Iris pigment epithelial cell (primary cell): ENCODE data around the gene GEMIN2.
A peak's percentile ranks its signal among the peaks of the same experiment; 100 is the strongest.
"Not testable (repeated sequence)": the region's sequence is repeated elsewhere in the genome, so short reads cannot be mapped to it uniquely, and the experiment has no call there.

Source experiments
- DNase-seq: peaks from one replicate; pipeline ENCODE4 v3.0.0-alpha.2; 2011; ENCODE audit warnings: low read depth

GEMIN2 gene

GRCh38 chr14:39109893-39110715, 4.0 kb upstream of the GEMIN2 start:
- peak; percentile 22 for DNase-seq

DNA sequence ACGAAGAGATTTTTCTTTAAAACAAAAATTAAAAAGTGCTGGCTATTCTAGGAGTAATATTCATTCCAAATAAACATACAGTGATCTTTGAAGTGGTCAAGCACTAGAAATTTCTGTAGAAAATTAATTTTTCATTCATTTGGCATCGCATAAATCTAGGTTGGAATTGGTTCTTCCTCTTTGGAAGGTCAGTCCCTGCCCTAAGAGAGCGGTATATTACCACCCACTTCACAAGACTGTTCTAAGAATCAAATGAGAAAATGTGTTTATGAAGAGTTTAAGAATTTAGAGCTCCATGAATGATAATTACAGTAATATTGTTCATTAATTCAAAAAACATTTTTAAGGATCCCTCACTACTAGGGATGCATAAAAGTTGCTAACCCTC, 444 bp upstream of the GEMIN2 start:
- no peak for DNase-seq

GRCh38 chr14:39122330-39123138, 8.4 kb downstream of the GEMIN2 start:
- no peak for DNase-seq

DNA sequence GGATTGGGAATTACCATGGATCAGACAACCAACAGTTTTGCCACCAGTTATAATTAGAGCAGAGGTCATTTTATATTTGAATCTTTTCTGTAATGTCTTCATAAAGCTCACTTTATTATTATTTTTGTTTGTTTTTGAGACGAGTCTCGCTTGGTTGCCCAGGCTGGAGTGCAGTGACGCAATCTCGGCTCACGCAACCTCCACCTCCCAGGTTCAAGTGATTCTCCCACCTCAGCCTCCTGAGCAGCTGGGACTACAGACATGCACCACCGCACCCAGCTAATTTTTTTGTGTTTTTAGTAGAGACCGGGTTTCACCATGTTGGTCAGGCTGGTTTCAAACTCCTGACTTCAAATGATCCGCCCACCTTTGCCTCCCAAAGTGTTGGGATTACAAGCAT, 23.7 kb downstream of the GEMIN2 start:
- DNase-seq: not testable (repeated sequence)

GRCh38 chr14:39138440-39138839, 24.3 kb downstream of the GEMIN2 start:
- DNase-seq: peak; percentile 76

DNA sequence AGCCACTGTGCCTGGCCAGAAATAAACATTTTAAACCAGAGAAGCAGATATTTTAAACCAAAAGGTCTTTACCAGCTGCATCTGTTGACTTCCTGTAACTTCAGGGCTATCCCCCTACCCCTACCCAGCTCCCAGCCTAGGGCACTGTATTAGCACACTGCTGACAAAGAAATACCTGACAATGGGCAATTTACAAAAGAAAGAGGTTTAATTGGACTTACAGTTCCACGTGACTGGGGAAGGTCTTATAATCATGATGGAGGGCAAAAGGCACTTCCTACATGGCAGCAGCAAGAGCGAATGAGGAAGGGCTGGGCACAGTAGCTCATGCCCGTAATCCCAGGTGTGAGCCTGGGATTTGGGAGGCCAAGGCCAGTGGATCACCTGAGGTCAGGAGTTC, 26.0 kb downstream of the GEMIN2 start:
- no peak for DNase-seq

- not testable (repeated sequence) for DNase-seq
Observed at GRCh38 chr14:39141623-39142022, 27.5 kb downstream of the GEMIN2 start.

DNA sequence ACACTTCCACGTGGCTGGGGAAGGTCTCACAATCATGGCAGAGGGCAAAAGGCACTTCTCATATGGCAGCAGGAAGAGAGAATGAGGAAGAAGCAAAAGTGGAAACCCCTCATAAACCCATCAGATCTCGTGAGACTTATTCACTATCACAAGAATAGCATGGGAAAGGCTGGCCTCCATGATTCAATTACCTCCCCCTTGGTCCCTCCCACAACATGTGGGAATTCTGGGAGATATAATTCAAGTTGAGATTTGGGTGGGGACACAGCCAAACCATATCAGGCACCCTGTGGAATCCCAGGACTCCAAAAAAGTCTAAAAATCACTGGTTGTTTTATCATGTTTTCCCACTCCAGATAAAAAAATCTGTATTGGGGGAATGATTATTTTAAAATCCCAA, 29.1 kb downstream of the GEMIN2 start:
- not testable (repeated sequence) for DNase-seq

GRCh38 chr14:39145266-39145966, 31.3 kb downstream of the GEMIN2 start:
- peak; percentile 17 for DNase-seq

GRCh38 chr14:39154594-39155189, 40.6 kb downstream of the GEMIN2 start:
- no peak for DNase-seq

- no peak for DNase-seq
Observed at GRCh38 chr14:39157491-39157890, 43.4 kb downstream of the GEMIN2 start.

DNA sequence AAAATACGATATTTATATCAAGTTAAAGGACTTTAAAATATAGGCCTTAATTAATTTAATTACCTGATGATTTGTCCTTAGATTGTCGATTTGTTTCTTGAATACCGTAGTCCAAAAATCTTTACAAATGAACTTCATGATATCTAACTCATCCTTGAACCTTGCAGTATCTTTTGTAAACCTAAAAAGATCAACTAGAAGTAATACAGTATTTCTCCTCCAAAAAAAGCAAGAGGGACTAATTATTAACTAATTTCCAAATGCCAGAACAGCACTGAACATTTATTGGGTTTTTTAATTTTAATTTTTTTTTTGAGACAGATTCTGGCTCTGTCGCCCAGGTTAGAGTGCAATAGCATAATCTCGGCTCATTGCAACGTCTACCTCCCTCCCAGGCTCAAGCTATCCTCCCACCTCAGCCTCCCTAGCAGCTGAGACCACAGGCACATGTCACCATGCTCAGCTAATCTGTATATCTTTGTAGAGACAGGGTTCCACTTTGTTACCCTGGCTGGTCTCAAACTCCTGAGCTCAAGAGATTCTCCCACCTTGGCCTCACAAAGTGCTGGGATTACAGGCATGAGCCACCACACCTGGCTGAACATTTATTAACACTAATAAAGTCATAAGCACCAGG, 44.2 kb downstream of the GEMIN2 start:
- DNase-seq: no peak

DNA sequence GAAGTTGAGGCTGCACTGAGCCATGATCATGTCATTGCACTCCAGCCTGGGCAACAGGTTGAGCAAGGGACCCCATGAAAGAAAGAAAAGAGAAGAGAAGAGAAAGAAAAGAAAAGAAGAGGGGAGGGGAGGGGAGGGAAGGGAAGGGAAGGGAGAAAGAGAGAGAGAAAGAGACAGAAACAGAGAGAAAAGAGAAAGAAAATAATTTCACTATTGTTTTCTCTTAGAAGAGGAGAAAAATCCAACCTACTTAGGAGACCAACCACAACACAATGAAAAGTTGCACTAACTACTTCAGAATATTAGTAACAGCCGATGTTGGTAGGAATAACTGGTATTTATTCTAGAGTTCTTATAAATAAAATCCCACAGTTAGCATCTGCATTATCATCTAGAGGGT, 46.4 kb downstream of the GEMIN2 start:
- DNase-seq: no peak

GRCh38 chr14:39167797-39168320, 53.7 kb downstream of the GEMIN2 start:
- DNase-seq: not testable (repeated sequence)

DNA sequence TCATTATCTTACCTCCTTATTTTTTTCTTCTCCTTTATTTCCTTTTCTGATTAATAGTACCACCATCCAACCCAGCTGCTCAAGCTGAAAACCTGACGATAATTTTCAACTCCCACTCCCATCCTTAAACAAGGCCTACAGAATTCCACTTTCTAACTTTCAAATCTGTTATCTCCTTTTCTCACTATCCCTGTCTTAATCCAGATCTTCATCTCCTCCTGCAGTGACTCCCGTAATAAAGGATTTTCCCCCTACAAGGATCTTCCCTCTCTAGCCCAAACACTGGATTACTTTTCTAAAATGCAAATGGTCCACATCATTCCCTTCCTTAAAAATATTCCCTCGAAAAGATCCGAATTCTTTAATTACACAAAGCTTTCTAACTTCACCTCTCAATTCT, 54.5 kb downstream of the GEMIN2 start:
- no peak for DNase-seq

GRCh38 chr14:39169541-39169900, 55.4 kb downstream of the GEMIN2 start:
- no peak for DNase-seq

DNA sequence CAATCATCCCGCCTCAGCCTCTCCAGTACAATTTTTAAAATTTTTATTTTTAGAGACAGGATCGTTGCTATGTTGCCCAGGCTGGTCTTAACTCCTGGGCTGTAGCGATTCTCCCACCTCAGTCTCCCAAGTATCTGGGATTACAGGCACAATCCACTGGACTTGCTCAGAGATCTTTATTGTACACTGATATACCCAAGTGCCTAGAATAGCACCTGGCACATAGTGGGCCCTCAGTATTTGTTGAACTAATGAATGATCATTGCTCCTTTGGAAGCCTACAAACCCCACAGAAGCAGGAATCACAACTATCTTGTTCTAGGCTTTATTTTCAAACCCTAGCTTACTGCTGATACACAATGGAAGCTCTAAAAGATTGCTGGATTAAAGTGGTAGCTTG, 59.1 kb downstream of the GEMIN2 start:
- DNase-seq: no peak

GRCh38 chr14:39174560-39175444, 60.7 kb downstream of the GEMIN2 start, which contains the start of gene PNN:
Gene PNN, plus strand, starts transcription at chr14:39175254. Its CDS starts 26 bp downstream, at chr14:39175280.
- peak; percentile 100 for DNase-seq

DNA sequence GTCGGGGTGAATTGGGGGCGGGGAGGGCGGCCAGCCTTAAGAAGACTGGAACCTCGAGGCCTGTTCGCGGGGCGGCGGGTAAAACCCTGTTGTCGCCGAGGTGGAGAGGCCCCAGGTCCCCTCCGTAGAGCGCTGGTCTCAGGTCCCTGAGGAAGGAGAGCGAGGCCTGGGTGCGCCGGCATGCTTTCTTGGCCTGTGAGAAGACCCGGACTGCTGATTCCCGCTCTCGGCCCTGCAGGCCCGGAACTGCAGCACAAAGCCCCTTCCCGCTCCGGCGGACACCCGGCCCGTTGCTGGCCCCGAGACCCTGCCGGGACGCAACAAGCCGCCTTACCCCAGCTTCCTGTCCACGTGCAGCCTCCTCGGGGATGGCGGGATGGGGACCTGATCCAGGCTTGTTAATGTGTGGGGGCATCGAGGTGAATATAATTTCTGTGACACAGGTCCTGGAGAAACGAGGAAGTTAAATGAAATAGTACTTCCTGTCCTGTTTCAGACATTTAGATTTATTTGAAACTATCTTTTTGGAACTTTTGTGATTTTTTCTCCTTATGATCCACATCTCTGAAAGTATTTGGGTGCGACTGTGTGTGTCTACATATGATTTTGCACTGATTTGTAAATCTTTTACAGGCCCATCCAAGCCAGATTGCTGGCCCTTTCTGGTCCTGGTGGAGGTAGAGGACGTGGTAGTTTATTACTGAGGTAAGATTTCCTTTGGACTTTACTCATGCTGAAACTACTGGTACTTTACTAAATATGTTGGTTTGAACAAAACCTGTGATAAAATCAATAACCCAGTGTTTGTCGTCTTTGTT, 61.5 kb downstream of the GEMIN2 start:
- peak; percentile 29 for DNase-seq
